GM21723 (cell line): ENCODE measurements around the gene YARS1.
A peak's percentile ranks its signal among the peaks of the same experiment; 100 is the strongest.

Source experiments
- ATAC-seq: cut with Tn5 transposase; IDR thresholded peaks from one replicate; pipeline ENCODE4 v1.9.1; 2021; ENCODE audit warnings: mild to moderate bottlenecking, moderate library complexity; ENCODE audit not compliant: unreplicated experiment

Gene YARS1

GRCh38 chr1:32766328-32766972 is 50.7 kb downstream of the YARS1 start:
- no peak for ATAC-seq

GRCh38 chr1:32765570-32766327 is 51.4 kb downstream of the YARS1 start:
- ATAC-seq = no peak

- ATAC-seq = no peak
Measured at GRCh38 chr1:32764826-32765569, 52.2 kb downstream of the YARS1 start.

- ATAC-seq = no peak
Measured at GRCh38 chr1:32763221-32763620, 53.9 kb downstream of the YARS1 start.

- ATAC-seq = no peak
Measured at GRCh38 chr1:32761936-32762335, 55.2 kb downstream of the YARS1 start.

GRCh38 chr1:32761253-32761877 is 55.8 kb downstream of the YARS1 start:
- ATAC-seq = no peak

- no peak for ATAC-seq
Measured at GRCh38 chr1:32759997-32760623, 57.0 kb downstream of the YARS1 start.

- ATAC-seq = no peak
Measured at GRCh38 chr1:32759521-32759981, 57.6 kb downstream of the YARS1 start.

- no peak for ATAC-seq
Measured at GRCh38 chr1:32758795-32759430, 58.2 kb downstream of the YARS1 start.

GRCh38 chr1:32758177-32758794 is 58.9 kb downstream of the YARS1 start:
- ATAC-seq = no peak

GRCh38 chr1:32757213-32757895 is 59.8 kb downstream of the YARS1 start:
- no peak for ATAC-seq

- ATAC-seq = no peak
Measured at GRCh38 chr1:32755810-32756159, 61.4 kb downstream of the YARS1 start.

GRCh38 chr1:32755098-32755809 is 61.9 kb downstream of the YARS1 start:
- ATAC-seq = no peak

- peak; percentile 19 for ATAC-seq
Measured at GRCh38 chr1:32754317-32755097, 62.7 kb downstream of the YARS1 start.

GRCh38 chr1:32753532-32754316 is 63.4 kb downstream of the YARS1 start:
- ATAC-seq = peak; percentile 72

- ATAC-seq = no peak
Measured at GRCh38 chr1:32749771-32750170, 67.4 kb downstream of the YARS1 start.

- no peak for ATAC-seq
Measured at GRCh38 chr1:32749332-32749731, 67.8 kb downstream of the YARS1 start.
